GM19463 (cell line): Measurements from ENCODE around the gene CPA2.
"Not testable (repeated sequence)": the region's sequence is repeated elsewhere in the genome, so short reads cannot be mapped to it uniquely, and the experiment has no call there.

ENCODE experiments used
- ATAC-seq: cut with Tn5 transposase; IDR thresholded peaks from one replicate; pipeline ENCODE4 v1.9.1; 2021; ENCODE audit warnings: mild to moderate bottlenecking, moderate library complexity; ENCODE audit not compliant: unreplicated experiment

Gene CPA2

DNA sequence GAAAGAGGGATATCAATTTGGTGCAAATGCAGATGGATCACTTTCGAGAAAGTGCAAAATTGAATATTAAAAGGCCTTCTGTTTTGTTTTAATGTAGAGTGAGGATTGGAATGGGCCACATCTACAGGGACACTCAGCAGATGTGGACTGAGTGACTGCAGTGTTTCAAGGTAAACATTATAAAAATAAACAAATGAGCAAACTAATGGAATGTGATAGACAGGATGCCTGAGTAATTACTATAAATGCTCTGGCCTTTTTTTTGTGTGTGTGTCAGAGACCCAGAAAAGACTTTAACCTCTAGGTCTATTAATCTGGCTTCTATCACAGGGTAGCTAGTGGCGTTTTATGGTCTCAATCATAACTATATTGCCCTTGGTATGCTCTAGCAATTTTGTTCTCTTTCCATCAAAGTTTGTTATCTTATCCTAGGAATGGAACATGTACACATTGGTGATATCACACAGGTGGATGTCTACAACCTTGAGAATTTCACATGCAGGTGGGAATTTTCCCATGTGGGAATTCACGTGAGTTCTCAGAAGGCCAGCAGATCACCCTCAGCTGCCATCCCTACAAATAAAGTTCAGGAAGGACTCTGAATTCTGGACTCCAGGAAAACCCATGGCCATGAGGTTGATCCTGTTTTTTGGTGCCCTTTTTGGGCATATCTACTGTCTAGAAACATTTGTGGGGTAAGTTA is at the start of gene CPA2:
Gene CPA2 (plus strand): TSS at position 606 of the 703 bp plus-strand sequence. CDS start 19 bp downstream, at position 625.
- ATAC-seq: no peak

DNA sequence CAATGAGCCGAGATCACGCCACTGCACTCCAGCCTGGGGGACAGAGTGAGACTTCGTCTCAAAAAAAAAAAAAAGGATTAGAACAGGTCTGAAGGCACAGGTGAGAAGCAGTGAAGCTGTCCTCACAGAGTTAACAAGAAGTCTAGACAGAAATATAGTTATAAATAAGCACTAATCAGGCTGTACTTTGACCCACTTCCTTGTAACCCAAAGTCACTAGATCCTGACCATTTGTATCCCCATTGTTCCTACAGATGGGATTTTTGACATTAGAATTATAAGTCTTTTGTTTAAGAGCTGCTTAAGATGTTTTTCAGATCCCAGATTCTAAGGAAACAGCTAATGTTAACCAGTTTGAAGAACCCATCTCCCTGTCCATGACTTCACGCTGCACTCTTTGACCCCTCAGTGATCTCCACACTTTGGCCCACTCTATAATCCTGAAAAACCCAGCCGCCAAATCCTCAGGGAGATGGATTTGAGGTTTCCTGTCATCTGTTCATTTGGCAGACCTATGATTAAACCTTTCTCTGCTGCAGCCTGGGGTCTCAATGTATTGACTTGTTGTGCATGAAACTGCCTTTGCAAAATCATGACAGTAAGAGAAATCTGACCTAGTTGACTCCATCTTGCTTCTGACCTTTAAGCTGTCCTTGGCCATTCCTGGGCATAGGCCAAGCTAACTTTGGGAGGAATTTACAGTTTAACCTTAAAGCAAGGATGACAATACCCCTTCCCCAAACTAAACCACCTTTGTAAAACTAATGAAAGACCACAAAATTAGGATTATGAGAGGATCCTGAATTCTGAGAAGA is 47.6 kb upstream of the CPA2 start:
- ATAC-seq: no peak

DNA sequence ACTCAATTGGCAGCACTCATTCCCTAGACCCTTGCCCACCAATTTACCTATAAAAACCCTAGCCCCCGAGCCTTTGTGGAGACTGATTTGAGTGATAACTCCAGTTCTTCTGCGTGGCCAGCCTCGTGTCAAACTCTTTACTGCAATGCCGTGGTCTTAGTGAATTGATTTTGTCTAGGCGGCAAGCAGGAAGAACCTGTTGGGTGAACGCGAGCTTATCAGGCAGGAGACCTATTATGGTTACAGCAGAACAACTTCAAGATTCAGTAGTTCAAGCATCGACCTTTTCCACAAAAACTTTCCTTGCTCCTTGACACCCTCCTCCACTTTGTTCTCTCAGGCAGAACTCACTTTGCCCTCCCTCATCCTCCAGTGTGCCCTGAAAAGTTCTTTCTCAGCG is 46.8 kb upstream of the CPA2 start:
- no peak for ATAC-seq

DNA sequence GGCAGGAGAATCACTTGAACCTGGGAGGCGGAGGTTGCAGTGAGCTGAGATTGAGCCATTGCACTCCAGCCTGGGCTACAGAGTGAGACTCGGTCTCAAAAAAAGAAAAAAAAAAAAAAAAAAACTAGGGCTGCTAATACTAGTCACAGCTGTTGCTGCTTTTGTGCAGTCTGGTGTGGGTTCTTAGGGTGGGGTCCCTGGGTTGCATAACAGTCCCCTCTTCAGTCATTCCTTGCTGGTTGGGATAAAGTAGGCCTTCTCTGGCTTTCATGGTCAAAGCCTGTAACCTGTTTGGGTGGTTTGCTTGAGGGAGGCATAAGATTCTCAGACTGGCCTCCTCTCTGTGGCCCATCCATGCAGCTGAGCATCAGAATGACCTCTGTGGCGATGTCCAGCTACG is 44.9 kb upstream of the CPA2 start:
- ATAC-seq: no peak

DNA sequence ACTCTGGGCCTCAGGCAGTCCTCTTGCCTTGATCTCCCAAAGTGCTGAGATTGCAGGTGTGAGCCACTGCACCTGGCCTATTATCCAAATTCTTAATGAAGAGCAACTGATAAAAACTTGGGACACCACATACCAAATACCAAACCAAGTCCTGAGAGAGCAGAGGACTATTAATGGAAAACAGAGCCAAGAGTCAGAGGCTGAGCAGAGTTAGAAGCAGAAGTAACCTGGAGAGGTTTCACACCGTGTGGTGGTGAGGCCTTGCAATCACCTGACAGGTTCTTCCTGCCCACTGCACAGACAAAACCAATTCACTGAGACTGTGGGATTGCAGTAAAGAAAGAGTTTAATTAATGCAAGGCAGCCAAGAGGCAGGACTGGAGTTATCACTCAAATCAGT is 43.0 kb upstream of the CPA2 start:
- ATAC-seq: no peak

DNA sequence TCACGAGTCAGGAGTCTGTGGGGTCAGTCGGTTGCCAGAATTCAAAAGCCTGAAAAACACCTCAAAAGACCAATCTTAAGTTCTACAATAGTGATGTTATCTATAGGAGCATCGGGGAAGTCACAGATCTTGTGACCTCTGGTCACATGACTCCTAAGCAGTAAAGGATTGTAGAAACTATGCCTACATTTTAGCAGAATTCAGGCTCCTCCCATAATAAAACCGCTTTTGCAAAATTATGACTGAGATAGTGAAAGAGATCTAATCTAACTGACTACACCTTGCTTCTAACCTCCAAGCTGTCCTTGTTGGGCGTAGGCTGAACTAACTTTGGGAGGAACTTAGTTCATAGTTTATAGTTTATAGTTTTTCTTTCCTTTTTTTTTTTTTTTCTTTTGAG is 42.5 kb upstream of the CPA2 start:
- ATAC-seq: no peak

DNA sequence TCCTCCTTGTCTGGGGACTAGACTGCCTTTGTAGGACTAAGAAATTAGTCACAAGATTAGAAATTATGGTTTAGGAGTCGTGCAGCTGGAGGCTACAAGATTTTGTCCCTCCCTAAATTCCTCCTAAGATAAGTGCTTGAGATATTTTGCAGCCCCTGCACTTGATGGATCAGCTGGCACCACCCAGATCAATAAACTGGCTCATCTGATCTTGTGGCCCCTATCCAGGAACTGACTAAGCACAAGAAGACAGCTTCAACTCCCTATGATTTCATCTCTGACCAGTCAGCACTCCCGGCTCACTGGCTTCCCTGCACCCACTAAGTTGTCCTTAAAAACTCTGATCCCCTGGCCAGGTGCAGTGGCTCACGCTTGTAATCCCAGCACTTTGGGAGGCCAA is 41.7 kb upstream of the CPA2 start:
- ATAC-seq: not testable (repeated sequence)

DNA sequence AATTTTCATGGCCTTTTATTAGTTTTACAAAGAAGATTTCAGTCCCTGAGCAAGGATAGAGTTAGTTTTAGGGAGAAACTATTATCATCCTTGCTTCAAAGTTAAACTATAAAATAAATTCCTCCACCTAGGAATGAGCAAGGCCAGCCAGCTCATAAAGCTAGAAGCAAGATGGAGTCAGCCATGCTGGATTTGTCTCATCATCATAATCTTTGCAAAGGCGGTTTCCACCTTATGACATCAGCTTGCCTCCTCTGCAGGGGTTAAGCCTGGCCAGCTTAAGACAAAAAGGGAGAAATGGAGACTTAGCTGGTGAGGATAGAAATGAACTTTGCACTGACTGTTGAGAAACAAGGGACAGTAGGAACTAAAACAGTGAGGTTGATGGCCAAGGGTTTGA is 40.3 kb upstream of the CPA2 start:
- ATAC-seq: no peak

DNA sequence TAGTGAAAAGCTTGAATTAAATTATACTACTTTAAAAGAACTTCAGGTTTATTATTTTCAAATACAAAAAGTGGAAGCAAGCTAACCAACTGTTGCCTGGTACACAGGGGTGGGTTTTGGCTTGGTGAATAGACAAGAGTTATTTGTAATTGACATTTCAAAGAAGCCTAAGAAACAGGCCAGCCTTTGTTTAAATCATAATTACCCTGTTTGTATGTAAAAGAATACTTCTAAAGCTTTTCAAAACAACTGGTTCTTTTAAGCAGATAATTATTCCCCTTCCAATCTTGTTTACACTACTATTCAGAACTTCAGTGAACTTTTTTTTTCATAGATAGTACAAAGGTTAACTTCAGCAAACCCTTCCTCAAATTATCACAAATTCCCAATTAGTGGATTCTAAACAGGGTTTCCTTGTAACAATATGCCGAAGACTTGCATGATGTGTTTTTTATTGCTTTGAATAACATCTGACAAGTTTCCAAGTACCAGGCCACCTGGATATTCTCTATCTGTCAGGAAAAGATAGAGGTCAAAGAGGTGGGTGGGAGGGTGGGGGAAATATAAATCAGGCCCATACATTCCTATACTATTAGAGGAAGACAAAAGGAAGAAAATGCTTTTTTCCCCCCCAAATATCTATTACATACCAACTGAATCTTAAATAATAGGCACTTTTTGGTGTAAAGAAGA is 38.6 kb upstream of the CPA2 start:
- ATAC-seq: no peak

DNA sequence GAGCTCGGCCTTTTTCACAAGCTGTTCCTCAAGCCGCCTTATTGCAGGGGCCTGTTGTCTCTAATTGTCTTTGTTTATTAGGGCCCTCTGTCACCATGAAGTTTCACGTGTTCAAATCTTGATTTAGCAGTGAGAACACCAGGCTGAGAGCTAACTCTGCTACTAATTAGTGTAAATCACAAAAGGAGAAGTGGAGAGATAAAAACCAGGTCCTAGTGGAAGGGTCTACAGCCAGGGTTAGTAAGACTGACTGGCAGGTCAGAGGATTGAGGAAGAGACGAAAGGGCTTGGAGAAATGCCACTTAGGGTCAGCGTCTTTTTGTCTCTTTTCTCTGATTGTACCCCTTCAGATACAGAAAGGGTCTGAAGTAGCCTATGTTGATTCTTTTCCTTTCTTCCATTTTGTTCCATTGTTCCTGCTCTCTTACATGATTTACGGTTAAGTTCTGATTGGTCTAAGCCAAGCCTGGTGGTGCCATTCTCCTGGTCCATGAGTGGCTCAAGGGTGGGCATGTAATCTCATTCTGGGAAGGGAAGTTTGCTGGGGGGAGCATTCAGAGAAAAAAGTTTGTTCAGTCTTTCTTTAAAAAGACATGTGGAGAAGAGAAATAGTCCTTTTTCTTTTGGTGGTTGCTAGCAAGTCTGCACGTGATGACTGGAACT is 37.7 kb upstream of the CPA2 start:
- ATAC-seq: no peak

DNA sequence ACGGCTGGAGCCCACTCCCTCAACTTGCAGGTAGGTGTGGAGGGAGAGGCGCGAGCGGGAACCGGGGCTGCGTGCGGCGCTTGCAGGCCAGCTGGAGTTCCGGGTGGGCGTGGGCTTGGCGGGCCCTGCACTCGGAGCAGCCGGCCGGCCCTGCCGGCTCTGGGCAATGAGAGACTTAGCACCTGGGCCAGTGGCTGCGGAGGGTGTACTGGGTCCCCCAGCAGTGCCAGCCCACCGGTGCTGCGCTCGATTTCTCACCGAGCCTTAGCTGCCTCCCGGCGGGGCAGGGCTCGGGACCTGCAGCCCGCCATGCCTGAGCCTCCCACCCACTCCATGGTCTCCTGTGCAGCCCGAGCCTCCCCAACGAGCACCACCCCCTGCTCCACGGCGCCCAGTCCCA is 36.7 kb upstream of the CPA2 start:
- ATAC-seq: not testable (repeated sequence)

DNA sequence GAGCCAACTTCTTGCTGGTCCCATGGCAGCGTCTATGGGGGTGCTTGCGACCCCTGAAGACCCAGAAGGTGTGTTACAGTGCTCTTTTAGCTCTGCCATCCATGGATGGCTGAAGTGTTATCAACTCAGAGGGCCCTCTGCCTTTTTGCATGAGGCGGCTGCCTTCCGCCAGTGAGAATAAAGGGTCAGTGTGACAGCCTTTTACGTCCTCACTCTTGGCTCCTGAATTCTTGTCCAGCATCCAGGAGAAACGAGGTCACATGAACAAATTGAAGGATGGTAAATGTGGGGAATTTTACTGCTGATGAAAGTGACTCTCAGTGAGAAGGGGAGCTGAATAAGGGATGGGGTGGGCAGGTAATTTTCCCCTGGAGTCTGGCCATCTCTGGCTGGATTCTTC is 34.9 kb upstream of the CPA2 start:
- ATAC-seq: no peak

DNA sequence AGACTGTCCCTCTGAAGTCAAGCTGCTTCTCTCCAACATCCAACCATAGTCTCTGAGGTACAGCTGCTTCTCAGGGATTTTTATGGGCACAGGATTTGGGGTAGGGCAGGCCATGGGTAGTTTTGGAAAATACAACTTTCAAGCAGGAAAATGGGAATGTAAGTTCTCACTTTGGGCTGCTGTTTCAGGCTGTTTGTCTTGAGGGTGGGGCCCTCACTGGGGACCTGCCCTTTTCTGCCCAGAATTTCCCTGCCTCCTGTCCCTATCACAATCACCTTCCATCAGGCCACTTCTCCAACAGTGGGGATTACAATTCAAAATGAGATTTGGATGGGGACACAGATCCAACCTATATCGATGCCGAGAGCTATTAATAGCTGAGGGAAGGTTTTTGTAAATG is 34.5 kb upstream of the CPA2 start:
- ATAC-seq: no peak

DNA sequence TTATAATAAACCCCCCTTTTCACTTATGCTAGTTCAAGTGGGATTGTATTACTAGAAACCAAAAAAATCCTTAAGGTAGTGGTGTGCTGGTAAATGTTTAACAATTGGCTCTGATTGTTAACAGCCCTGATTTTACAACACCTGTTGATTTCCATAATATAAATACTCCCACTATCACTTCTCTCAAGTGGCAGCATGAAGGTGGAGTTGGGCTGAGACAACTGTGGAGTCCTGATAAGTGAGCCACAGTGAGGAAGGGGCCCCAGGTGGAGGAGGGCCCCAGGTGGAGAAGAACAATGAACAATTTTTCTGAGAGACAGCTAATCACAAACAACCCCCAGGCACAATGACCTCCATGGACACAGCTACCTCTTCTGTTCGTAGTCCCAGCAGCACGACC is 32.6 kb upstream of the CPA2 start:
- ATAC-seq: no peak

DNA sequence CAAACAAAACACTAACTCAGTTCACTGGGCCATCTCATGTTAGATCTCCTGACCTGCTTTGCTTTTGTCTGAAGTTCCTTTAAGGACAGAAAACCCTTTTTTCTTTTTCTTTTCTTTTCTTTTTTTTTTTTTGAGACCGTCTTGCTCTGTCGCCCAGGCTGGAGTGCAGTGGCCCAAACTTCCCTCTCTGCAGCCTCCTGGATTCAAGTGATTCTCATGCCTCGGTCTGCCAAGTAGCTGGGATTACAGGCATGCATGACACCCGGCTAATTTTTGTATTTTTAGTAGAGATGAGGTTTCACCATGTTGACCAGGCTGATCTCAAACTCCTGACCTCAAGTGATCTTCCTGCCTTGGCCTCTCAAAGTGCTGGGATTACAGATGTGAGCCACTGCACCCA is 30.3 kb upstream of the CPA2 start:
- not testable (repeated sequence) for ATAC-seq

DNA sequence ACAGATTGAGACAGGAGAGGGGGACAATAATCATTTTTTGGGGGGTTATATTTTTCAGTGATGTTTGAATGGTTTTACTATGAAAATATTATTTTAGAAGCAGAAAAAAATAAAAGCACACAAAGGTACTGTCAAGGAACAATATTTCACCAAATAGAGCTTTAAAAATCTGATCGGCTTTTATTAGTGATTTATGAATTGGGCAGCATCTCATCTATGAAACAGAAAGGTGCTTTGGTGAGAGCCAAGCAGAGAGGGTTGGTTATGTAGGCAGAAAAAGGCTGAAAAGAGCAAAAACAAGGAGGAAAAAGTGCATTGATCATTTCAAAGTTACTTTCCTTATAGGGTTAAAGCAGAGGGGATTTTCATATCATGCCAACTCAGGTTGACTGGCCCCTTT is 26.4 kb upstream of the CPA2 start:
- ATAC-seq: no peak

DNA sequence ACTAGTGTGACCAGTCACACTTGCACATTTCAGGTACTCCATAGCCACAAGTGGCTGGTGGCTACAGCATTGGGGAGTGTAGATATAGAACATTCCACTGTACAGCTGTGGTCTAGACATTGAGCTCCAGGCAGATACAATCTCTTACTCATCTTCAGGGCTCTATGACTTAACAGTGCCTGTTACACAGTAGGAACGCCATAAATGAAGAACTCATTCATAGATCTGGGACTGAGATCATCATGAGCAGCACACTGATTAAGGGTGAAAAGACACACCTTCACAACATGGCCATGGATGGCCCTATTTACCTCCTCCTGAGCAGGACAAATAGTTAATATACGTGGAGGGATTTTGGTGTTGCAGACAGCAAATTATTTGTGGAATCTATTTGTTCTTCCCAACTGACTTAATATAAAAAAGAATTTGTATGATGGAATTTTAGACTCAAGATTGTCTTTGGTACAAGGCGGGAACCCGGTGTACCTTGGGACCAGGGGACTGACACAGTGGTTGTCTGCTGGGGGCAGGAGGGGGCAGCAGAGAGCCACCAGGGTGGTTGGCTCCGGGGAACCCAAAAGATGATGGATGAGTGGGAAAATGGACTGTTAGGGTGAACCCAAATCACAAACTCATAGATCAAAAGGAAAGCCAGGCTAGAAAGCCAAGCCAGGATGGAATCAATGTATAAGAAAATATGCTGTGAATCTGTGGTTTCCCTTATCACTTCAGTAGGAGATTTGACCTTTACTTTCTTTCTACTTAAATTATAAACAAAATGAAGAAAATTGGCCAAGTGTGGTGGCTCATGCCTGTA is 24.3 kb upstream of the CPA2 start:
- ATAC-seq: no peak

DNA sequence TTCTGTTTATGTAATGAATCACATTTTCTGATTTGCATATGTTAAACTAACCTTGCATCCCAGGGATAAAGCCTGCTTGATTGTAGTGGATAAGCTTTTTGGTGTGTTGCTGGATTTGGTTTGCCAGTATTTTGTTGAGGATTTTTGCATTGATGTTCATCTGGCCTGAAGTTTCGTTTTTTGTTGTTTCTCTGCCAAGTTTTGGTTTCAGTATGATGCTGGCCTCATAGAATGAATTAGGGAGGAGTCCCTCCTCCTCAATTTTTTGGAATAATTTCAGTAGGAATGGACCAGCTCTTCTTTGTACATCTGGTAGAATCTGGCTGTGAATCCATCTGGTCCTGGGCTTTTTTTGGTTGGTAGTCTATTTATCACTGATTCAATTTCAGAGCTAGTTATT is 23.2 kb upstream of the CPA2 start:
- not testable (repeated sequence) for ATAC-seq

DNA sequence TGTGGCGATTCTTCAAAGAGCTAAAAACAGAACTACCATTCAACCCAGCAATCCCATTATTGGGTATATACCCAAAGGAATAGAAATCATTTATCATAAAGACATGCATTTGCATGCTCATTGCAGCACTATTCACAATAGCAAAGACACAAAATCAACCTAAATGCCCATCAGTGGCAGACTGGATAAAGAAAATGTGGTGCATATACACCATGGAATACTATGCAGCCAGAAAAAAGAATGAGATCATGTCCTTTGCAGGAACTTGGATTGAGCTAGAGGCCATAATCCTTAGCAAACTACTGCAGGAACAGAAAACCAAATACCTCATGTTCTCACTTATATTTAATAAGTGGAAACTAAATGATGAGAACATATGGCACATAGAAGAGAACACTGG is 20.2 kb upstream of the CPA2 start:
- ATAC-seq: not testable (repeated sequence)

DNA sequence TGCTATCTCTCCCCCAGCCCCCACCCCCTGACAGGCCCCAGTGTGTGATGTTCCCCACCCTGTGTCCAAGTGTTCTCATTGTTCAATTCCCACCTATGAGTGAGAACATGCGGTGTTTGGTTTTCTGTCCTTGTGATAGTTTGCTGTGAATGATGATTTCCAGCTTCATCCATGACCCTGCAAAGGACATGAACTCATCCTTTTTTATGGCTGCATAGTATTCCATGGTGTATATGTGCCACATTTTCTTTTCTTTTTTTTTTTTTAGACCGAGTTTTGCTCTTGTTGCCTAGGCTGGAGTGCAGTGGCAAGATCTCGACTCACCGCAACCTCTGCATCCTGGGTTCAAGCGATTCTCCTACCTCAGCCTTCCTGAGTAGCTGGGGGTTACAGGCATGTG is 17.8 kb upstream of the CPA2 start:
- ATAC-seq: not testable (repeated sequence)
